Caco-2 (cell line): ENCODE data around the gene H3-3A. TPM values are rescaled to one million over a fixed set of nuclear protein-coding genes. Genes with fewer than 3 reads are reported as not detected.

Source experiments
- BruUV-seq: library from RNA; stranded (reverse); fragments of 400-500 nt; replicated peaks from 2 replicates; lab custom pipeline; 2021; lab: Mats Ljungman, UMichigan
- CTCF ChIA-PET: fragments of 300-600 bp; sonication (Branson Sonifier 250); formaldehyde crosslinking; loops from one replicate; lab custom pipeline; 2022; ENCODE audit warnings: antibody characterized with exemption; lab: Charles Lee
- POLR2A ChIA-PET: fragments of 300-600 bp; sonication (Branson Sonifier 250); formaldehyde crosslinking; loops from one replicate; lab custom pipeline; 2022; ENCODE audit warnings: antibody characterized with exemption; lab: Charles Lee
- DNase-seq, 2 experiments: peaks; one replicate each; pipeline versions ENCODE4 v3.0.0 to v3.0.0-alpha.2; 2020 to 2022
- H3K27me3 ChIP-seq: replicated peaks from 2 replicates; pipeline ENCODE4 v1.6.0; 2011; ENCODE audit warnings: low read length; ENCODE audit not compliant: control insufficient read depth, insufficient read depth
- H3K36me3 ChIP-seq: 2 replicates; pipeline ENCODE4 v1.5.1; 2011; ENCODE audit warnings: low read length; ENCODE audit not compliant: control insufficient read depth, insufficient read depth
- H3K4me1 ChIP-seq: fragments of 250-450 bp; sonication (Bioruptor Pico); 2 replicates; pipeline ENCODE4 v1.5.1; 2020; ENCODE audit warnings: mild to moderate bottlenecking
- H3K4me3 ChIP-seq: 2 replicates; pipeline ENCODE4 v1.5.1; 2011; ENCODE audit warnings: low read depth, mild to moderate bottlenecking, control low read depth, low read length
- H3K9me3 ChIP-seq: fragments of 250-450 bp; sonication (Bioruptor Pico); 2 replicates; pipeline ENCODE4 v1.5.1; 2020; ENCODE audit warnings: mild to moderate bottlenecking, moderate library complexity
- H3K27ac Mint-ChIP-seq: one replicate; pipeline ENCODE4 v1.8.0; 2022; ENCODE audit warnings: mixed read lengths; ENCODE audit not compliant: unreplicated experiment
- H3K27me3 Mint-ChIP-seq: one replicate; pipeline ENCODE4 v1.8.0; 2022; ENCODE audit warnings: mixed read lengths; ENCODE audit not compliant: insufficient read depth, unreplicated experiment
- H3K36me3 Mint-ChIP-seq: one replicate; pipeline ENCODE4 v1.8.0; 2022; ENCODE audit warnings: mild to moderate bottlenecking, mixed read lengths; ENCODE audit not compliant: insufficient read depth, unreplicated experiment
- H3K4me1 Mint-ChIP-seq: one replicate; pipeline ENCODE4 v1.8.0; 2022; ENCODE audit warnings: low read depth, mixed read lengths; ENCODE audit not compliant: unreplicated experiment
- H3K4me3 Mint-ChIP-seq: one replicate; pipeline ENCODE4 v1.8.0; 2022; ENCODE audit warnings: mild to moderate bottlenecking, moderate library complexity, mixed read lengths; ENCODE audit not compliant: unreplicated experiment
- H3K9me3 Mint-ChIP-seq: one replicate; pipeline ENCODE4 v1.8.0; 2022; ENCODE audit warnings: mixed read lengths; ENCODE audit not compliant: unreplicated experiment
- intact Hi-C: fragments of 100-400 bp; cut with micrococcal nuclease; formaldehyde crosslinking; loops from one replicate; pipeline ENCODE4 v1.10.0; 2022; ENCODE audit not compliant: unreplicated experiment
- total RNA-seq: library from RNA; stranded (reverse); gene quantifications from 2 replicates; pipeline ENCODE4 v1.2.3, GENCODE V29; 2022
- TF ChIP-seq, protein P1 (sequence below), 2 experiments: fragments of 200-600 bp in 1 of 2; IDR thresholded peaks; 1 replicate in 1 of 2; 2 replicates in 1 of 2; pipeline versions ENCODE4 v1.5.1 to v1.8.0; 2011 to 2022; ENCODE audit warnings: antibody characterized with exemption in 1 of 2, control low read depth in 1 of 2, inconsistent platforms in 1 of 2, low read depth in 1 of 2, low read length in 1 of 2, mild to moderate bottlenecking in 1 of 2, moderate library complexity in 1 of 2; ENCODE audit not compliant: insufficient read depth in 1 of 2, severe bottlenecking in 1 of 2, unreplicated experiment in 1 of 2

Gene H3-3A
- total RNA-seq, 1 experiment from 2014 or later = 512 TPM

DNA sequence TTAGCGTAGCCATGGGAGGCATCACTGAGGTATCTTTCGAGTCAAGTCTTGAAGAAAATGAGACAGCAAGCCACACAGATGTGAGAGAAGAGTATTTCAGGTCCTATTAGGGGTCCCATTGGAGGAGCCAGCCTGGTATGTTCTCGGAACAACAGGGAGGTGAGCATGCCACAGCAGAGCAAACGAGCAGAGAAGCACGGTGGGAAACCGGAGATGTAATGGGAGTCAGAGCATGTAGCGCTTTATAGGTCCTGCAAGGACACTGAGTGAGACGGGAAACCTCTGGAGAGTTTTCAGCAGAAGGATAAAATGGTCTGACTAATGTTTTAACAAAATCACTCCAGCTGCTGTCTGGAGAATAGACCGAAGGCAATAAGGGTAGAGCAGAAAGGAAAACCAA, 15.9 kb downstream of the H3-3A start:
- no peaks in the 10 kb centered on the region for H3K4me1 Mint-ChIP-seq
- Histone ChIP-seq H3K4me1 (no peaks in the 10 kb centered on the region), H3K4me3 (no peak overlapping the region), H3K27me3 (no peaks in the 10 kb centered on the region), H3K36me3 (no peaks in the 10 kb centered on the region), H3K9me3 (no peaks in the 10 kb centered on the region)
- TF ChIP-seq, protein P1, sequence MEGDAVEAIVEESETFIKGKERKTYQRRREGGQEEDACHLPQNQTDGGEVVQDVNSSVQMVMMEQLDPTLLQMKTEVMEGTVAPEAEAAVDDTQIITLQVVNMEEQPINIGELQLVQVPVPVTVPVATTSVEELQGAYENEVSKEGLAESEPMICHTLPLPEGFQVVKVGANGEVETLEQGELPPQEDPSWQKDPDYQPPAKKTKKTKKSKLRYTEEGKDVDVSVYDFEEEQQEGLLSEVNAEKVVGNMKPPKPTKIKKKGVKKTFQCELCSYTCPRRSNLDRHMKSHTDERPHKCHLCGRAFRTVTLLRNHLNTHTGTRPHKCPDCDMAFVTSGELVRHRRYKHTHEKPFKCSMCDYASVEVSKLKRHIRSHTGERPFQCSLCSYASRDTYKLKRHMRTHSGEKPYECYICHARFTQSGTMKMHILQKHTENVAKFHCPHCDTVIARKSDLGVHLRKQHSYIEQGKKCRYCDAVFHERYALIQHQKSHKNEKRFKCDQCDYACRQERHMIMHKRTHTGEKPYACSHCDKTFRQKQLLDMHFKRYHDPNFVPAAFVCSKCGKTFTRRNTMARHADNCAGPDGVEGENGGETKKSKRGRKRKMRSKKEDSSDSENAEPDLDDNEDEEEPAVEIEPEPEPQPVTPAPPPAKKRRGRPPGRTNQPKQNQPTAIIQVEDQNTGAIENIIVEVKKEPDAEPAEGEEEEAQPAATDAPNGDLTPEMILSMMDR (IDR thresholded peaks at IDR 0.05; ENCODE audit: insufficient read depth in 1 of 2, low read depth in 1 of 2, low read length in 1 of 2, severe bottlenecking in 1 of 2, unreplicated experiment in 1 of 2) = no peak
- no peaks in the 10 kb centered on the region for H3K27me3 Mint-ChIP-seq
- no peak overlapping the region for H3K27ac Mint-ChIP-seq
- intact Hi-C loops = no loop called here
- DNase-seq = no peak
- ChIA-PET CTCF (interaction anchor here (3.6 kb wide), 1 partner anchor 13 kb away, joined by 18 read pairs; no protein-coding TSS in a partner anchor), POLR2A (no interaction called here)
- H3K4me3 Mint-ChIP-seq = no peak overlapping the region
- no peaks in the 10 kb centered on the region for H3K9me3 Mint-ChIP-seq
- peaks cover 21% of the 10 kb centered on the region for H3K36me3 Mint-ChIP-seq
- no TSS peak for BruUV-seq

DNA sequence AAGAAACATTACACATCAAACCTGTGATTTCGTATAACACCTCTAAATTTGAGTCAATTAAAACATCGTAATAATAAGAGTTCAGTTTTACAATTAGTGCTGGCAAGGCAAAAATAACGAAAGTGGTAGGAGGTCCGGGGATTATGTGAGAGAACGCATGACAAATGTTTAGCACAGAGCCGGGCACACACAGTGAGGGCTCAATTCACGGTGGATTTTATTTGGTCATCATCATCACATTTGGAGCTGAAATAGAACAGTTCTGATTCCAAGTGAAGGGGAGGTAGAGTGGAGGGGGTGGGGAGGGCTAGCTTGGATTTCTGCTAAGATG, 20.0 kb downstream of the H3-3A start:
- no peaks in the 10 kb centered on the region for H3K27me3 Mint-ChIP-seq

DNA sequence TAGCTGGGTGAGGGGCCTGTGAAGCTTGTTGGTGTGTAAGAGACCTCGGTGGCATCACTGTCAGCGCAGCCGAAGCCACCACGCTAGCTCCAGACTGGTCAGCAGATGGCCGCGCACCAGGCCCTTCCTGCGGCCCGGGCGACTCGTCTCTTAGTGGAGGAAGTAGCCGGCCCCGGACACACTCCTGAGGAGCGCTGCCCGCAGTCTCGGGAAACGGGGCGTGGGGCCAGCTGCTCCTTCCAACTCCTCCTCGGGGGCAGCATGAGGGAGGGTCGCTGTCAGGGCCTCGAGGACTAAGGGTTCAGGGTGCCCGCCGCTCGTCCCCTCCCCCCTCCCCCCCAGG, 20.4 kb downstream of the H3-3A start:
- Mint-ChIP-seq H3K27me3 (no peaks in the 10 kb centered on the region), H3K27ac (peak overlapping the region; percentile 60), H3K4me3 (peak overlapping the region; percentile 90), H3K36me3 (no peaks in the 10 kb centered on the region), H3K4me1 (no peaks in the 10 kb centered on the region), H3K9me3 (no peaks in the 10 kb centered on the region)
- intact Hi-C loops = loop anchor here (1.0 kb wide), 2 partner anchors 19 to 33 kb away; no protein-coding TSS in a partner anchor
- Histone ChIP-seq H3K9me3 (no peaks in the 10 kb centered on the region), H3K36me3 (no peaks in the 10 kb centered on the region), H3K4me3 (peak overlapping the region; percentile 74), H3K4me1 (no peaks in the 10 kb centered on the region), H3K27me3 (no peaks in the 10 kb centered on the region)
- BruUV-seq = no TSS peak
- TF ChIP-seq, protein P1 (IDR thresholded peaks at IDR 0.05; ENCODE audit: insufficient read depth in 1 of 2, low read depth in 1 of 2, low read length in 1 of 2, severe bottlenecking in 1 of 2, unreplicated experiment in 1 of 2) = no peak
- CTCF ChIA-PET = interaction anchor here (0.5 to 2.3 kb wide), 5 partner anchors 18 to 67 kb away, joined by 3 to 27 read pairs (median 9); partner anchors contain the start of gene H3-3A
- POLR2A ChIA-PET = interaction anchor here (0.8 to 1.5 kb wide), 5 partner anchors 9 to 305 kb away, joined by 3 to 14 read pairs (median 11); partner anchors contain the start of genes H3-3A and SRP9
- peak; percentile 67 to 68 for DNase-seq

More for the DNA sequence above, 20.0 kb downstream of the H3-3A start:
- Mint-ChIP-seq H3K9me3 (no peaks in the 10 kb centered on the region), H3K4me1 (no peaks in the 10 kb centered on the region), H3K36me3 (no peaks in the 10 kb centered on the region), H3K27ac (no peak overlapping the region), H3K4me3 (peak overlapping the region; percentile 90)
- peak overlapping the region; percentile 74 for H3K4me3 ChIP-seq
- TF ChIP-seq, protein P1 (IDR thresholded peaks at IDR 0.05; ENCODE audit: insufficient read depth in 1 of 2, low read depth in 1 of 2, low read length in 1 of 2, severe bottlenecking in 1 of 2, unreplicated experiment in 1 of 2) = no peak
- intact Hi-C loops = no loop called here
- DNase-seq = no peak
- H3K4me1 ChIP-seq = no peaks in the 10 kb centered on the region
- no peaks in the 10 kb centered on the region for H3K36me3 ChIP-seq
- H3K9me3 ChIP-seq = no peaks in the 10 kb centered on the region
- ChIA-PET POLR2A (interaction anchor here (1.5 kb wide), 2 partner anchors 9 to 20 kb away, joined by 11 to 14 read pairs; partner anchors contain the start of gene H3-3A), CTCF (interaction anchor here (1.4 to 2.3 kb wide), 4 partner anchors 18 to 46 kb away, joined by 5 to 27 read pairs (median 9); partner anchors contain the start of gene H3-3A)
- BruUV-seq = no TSS peak
- no peaks in the 10 kb centered on the region for H3K27me3 ChIP-seq
